T-helper 2 cell treated with Interferon-gamma antibody and Interleukin-4, amounts not matched to agents 5 μg/mL and 100 μg/mL, for 36 hours (primary cell): ENCODE measurements around the gene ANO6.

Experiments used
- DNase-seq: peaks from one replicate; pipeline ENCODE4 v3.0.0; 2021; ENCODE audit warnings: low spot score
- H3K27ac Mint-ChIP-seq: one replicate; pipeline ENCODE4 v1.8.0; 2021; ENCODE audit warnings: mild to moderate bottlenecking, mixed read lengths
- H3K27me3 Mint-ChIP-seq: one replicate; pipeline ENCODE4 v1.8.0; 2021; ENCODE audit warnings: low read depth, mixed read lengths
- H3K36me3 Mint-ChIP-seq: one replicate; pipeline ENCODE4 v1.8.0; 2021; ENCODE audit warnings: low read depth, mixed read lengths
- H3K4me1 Mint-ChIP-seq: one replicate; pipeline ENCODE4 v1.8.0; 2021; ENCODE audit warnings: low read depth, mixed read lengths
- H3K4me3 Mint-ChIP-seq: one replicate; pipeline ENCODE4 v1.8.0; 2022; ENCODE audit warnings: mild to moderate bottlenecking, moderate library complexity, mixed read lengths
- H3K9me3 Mint-ChIP-seq: one replicate; pipeline ENCODE4 v1.8.0; 2021; ENCODE audit warnings: mixed read lengths

The ANO6 gene

DNA sequence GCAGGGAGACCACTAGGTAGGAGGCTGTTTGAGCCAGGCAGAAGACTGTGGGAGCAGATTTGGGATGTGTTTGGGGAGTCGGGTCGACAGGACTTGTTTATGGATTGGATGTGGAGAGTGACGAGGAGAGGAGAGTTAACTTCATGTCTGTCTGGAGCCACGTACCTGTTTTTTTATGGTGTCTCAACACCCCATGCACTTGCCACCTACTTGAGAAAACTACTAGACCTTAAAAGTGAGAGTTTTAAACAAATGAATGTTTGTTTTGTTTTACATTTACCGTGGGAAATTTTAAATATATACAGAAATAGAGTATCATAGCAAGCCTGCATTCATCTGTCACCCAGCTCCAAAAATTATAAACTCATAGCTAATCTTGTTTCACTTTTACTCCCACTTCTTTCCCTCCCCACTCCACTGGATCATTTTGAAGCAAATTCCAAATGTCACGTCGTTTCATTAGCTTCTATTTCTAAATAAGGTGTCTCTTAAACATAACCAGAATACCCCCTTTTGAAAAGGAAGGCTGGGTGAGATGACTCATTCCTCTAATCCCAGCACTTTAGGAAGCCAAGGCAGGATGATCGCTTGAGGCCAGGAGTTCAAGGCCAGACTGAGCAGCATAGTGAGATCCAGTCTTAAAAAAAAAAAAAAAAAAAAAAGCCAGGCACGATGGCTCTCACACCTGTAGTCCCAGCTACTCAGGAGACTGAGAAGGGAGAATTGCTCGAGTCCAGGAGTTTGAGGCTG is 136.2 kb downstream of the ANO6 start:
- no peaks in the 10 kb centered on the region for H3K27me3 Mint-ChIP-seq
- H3K36me3 Mint-ChIP-seq: peaks cover 43% of the 10 kb centered on the region
- no peak for DNase-seq
- H3K4me1 Mint-ChIP-seq: peaks cover 10% of the 10 kb centered on the region
- H3K9me3 Mint-ChIP-seq: no peaks in the 10 kb centered on the region
- no peak overlapping the region for H3K4me3 Mint-ChIP-seq
- no peak overlapping the region for H3K27ac Mint-ChIP-seq

DNA sequence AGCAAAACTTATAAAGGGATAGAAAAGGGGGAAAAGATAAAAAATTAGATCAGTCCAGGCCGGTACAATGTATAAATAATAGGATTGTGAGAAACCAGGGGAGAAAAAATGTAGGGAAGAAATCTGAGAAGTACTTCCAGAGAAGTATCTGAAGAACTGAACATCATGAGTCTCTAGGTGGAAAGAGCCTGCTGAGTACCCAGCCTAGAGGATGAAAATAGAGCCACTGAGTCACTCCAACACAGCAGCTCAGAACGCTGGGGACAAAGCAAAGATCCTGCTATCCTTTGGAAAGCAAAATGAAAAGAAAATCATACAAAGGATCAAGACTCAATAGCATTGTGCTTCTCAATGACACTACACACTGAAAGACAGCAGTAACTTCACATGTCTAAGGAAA is 138.0 kb downstream of the ANO6 start:
- DNase-seq: no peak
- Mint-ChIP-seq H3K4me3 (no peak overlapping the region), H3K36me3 (peaks cover 35% of the 10 kb centered on the region), H3K27ac (peak overlapping the region; percentile 29), H3K9me3 (no peaks in the 10 kb centered on the region), H3K4me1 (peaks cover 10% of the 10 kb centered on the region), H3K27me3 (no peaks in the 10 kb centered on the region)

DNA sequence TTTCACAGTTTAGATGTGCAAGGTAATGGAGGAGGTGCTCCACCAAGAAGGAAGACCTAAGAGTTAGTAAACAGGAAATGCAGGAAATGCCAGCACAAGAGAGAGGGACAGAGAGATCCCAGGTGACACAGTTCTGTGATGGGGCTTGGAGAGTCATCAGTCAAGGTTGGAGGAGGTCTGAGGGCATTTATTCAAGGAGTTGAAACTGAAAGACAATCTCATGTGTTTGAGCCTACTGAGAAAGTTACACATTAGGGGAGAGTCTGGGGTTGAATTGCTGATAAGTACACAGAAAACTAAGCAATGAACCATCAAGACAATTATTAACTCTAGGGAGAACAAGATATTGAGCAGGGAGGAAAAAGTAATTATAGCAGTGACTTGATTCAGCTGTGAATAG is 138.5 kb downstream of the ANO6 start:
- Mint-ChIP-seq H3K4me3 (no peak overlapping the region), H3K27ac (peak overlapping the region; percentile 29), H3K36me3 (peaks cover 35% of the 10 kb centered on the region), H3K4me1 (peaks cover 10% of the 10 kb centered on the region), H3K27me3 (no peaks in the 10 kb centered on the region), H3K9me3 (no peaks in the 10 kb centered on the region)
- DNase-seq: no peak

DNA sequence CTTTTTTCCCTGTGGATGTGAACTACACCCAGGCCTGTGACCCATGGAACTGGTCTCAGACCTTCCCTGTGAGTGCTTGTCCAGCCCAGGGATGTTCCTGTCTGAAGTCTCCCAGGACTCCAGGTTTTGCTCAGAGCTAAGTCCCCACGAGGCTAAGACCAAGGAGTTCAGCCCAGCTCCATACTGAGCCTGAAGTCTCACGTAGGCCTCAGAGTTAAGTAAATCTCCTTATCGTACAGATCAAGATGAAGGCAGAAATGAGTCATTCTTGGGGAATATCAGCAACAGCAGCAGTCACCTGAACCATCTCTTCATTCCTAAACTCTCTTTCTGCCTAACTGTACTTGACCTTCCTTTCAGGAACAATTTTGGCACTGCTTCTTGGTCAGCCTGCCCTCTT is 139.8 kb downstream of the ANO6 start:
- Mint-ChIP-seq H3K4me3 (no peak overlapping the region), H3K27me3 (no peaks in the 10 kb centered on the region), H3K4me1 (peaks cover 10% of the 10 kb centered on the region), H3K36me3 (peaks cover 31% of the 10 kb centered on the region), H3K9me3 (no peaks in the 10 kb centered on the region), H3K27ac (no peak overlapping the region)
- no peak for DNase-seq

DNA sequence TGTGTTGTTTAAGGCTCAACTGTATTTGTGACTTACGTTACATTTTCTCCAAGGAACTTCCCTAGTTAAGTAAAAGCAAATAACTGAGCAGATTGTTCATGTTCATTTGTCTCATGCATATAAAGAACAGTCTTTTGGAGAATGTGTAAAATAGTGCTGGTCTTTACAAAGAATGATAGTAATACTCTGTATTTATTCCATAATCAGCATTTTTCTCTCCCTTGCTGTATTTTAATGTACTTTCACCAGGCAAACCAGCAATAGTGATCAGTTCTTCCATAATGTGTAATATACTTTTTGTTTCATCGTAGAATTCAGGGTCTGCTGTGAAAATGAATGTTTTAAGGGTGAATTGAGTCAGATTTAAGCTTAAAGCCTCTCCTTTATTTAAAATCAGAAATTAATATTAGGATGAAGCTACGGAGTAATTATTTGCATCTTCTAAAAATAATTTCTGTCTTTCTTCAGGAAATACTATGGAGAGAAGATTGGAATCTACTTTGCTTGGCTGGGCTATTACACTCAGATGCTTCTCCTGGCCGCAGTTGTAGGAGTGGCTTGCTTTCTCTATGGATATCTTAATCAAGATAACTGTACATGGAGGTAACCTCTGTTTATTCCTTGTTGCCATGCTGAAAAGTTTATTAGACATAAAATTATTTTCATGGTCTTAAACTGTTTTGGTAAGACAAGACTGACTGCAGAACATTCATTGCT is 141.1 kb downstream of the ANO6 start:
- H3K27ac Mint-ChIP-seq: no peak overlapping the region
- no peak for DNase-seq
- H3K4me3 Mint-ChIP-seq: no peak overlapping the region
- peaks cover 6% of the 10 kb centered on the region for H3K9me3 Mint-ChIP-seq
- H3K36me3 Mint-ChIP-seq: peaks cover 29% of the 10 kb centered on the region
- H3K27me3 Mint-ChIP-seq: no peaks in the 10 kb centered on the region
- peaks cover 10% of the 10 kb centered on the region for H3K4me1 Mint-ChIP-seq

DNA sequence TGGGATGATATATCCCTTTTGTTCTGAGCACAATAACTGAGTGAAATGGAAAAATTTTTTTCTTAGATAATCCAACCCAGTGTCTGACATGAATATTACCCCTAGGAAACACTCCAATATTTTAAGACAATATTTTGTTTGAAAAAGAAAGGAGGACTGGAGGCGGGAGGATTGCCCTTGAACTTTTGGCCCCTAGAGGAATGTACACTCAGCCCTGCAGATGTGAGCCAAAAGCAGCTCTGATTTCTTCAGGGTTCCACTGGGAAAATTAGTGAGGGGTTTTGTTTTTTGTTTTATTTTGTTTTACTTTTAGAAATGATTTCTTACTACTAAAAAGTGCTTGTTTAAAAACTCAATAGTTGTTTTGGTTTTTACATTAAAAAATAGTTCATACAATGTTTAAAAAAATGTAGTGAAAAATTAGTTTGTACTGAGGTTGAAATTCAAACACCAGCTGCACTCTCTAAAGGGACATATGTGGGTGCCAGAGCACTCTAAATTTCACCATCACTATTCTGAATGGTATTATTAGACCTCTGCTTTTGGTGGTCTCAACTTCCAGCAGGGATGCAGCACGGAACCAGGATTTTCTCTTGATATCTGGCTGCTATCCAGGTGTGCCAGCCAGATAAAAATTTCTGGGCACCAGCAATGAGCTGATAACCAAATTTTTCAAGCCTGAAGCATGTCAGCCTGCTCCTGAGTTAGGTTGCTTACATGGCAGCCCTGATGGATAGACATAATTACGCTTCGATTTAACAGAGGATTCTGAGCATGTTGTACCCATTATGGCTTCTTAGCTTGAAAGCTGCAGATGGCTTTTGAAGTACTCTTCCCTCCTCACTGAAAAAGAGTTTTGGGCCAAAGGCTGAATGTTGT is 141.9 kb downstream of the ANO6 start:
- peaks cover 36% of the 10 kb centered on the region for H3K36me3 Mint-ChIP-seq
- DNase-seq: no peak
- no peak overlapping the region for H3K27ac Mint-ChIP-seq
- peaks cover 13% of the 10 kb centered on the region for H3K9me3 Mint-ChIP-seq
- H3K27me3 Mint-ChIP-seq: no peaks in the 10 kb centered on the region
- no peak overlapping the region for H3K4me3 Mint-ChIP-seq
- H3K4me1 Mint-ChIP-seq: peaks cover 10% of the 10 kb centered on the region

DNA sequence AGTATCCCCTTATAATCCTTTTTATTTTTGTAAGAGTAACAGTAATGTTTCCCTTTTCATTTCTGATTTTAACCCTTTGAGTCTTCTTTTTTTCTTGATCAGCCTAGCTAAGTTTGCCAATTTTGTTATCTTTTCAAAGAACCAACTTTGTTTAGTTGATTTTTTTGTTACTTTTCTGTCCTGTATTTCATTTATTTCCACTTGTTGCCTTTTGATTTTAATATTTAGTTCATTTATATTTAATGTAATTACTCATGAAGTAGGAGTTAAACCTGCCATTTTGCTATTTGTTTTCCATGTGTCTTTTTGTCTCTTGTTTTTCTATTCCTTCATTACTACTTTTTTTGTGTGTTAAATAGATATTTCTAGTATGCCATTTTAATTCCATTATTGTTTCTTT is 146.4 kb downstream of the ANO6 start:
- Mint-ChIP-seq H3K27me3 (no peaks in the 10 kb centered on the region), H3K36me3 (peaks cover 49% of the 10 kb centered on the region), H3K4me1 (no peaks in the 10 kb centered on the region), H3K9me3 (peaks cover 35% of the 10 kb centered on the region), H3K4me3 (no peak overlapping the region), H3K27ac (no peak overlapping the region)
- DNase-seq: no peak

DNA sequence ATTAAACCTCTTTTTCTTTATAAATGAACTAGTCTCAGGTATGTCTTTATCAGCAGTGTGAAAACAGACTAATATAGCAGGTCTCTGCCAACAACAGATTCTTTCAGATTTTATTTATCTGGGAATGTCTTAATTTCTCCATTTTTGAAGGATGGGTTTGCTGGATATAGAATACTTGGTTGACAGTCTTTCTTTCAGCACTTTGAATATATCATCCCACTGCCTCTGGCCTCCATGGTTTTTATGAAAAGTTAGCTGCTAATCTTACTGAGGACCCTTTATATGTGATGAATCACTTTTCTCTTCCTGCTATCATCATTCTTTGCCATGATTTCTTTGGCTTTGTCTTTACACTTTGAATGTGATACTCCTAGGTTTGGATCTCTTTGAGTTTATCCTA is 148.0 kb downstream of the ANO6 start:
- no peak for DNase-seq
- H3K36me3 Mint-ChIP-seq: peaks cover 47% of the 10 kb centered on the region
- no peaks in the 10 kb centered on the region for H3K27me3 Mint-ChIP-seq
- H3K4me1 Mint-ChIP-seq: no peaks in the 10 kb centered on the region
- H3K27ac Mint-ChIP-seq: no peak overlapping the region
- peaks cover 35% of the 10 kb centered on the region for H3K9me3 Mint-ChIP-seq
- no peak overlapping the region for H3K4me3 Mint-ChIP-seq

DNA sequence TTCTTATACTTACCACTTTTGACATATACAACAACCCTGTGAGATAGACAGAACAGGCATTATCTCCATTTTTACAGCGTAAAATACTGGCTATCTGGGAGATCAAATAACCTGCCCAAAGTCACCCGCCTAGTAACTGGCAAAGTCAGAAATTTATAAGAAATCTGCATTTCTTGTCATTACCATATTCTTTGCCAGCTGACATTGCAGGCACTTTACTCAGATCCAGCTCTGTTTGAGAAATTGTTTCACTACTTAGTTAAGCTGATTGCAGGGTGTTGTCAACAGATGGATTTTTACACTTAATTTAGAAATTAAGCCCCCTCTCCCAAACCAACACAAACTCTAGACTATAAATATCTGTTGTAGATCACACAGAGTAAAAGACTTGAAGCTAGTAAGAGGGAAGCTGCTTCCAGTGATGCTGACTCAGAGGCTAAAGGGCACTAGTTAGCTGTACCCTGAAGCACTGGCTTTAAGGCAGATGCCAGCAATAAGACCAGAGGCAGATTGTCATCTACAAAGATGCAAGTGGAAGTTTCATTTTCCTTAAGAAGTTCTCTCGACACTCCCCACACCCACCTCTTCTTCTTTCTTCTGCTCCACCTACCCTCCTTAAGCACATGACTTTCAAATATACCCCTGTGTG is 153.1 kb downstream of the ANO6 start:
- H3K27me3 Mint-ChIP-seq: no peaks in the 10 kb centered on the region
- H3K27ac Mint-ChIP-seq: no peak overlapping the region
- peaks cover 4% of the 10 kb centered on the region for H3K4me1 Mint-ChIP-seq
- H3K36me3 Mint-ChIP-seq: peaks cover 23% of the 10 kb centered on the region
- no peak overlapping the region for H3K4me3 Mint-ChIP-seq
- no peak for DNase-seq
- H3K9me3 Mint-ChIP-seq: peaks cover 15% of the 10 kb centered on the region

DNA sequence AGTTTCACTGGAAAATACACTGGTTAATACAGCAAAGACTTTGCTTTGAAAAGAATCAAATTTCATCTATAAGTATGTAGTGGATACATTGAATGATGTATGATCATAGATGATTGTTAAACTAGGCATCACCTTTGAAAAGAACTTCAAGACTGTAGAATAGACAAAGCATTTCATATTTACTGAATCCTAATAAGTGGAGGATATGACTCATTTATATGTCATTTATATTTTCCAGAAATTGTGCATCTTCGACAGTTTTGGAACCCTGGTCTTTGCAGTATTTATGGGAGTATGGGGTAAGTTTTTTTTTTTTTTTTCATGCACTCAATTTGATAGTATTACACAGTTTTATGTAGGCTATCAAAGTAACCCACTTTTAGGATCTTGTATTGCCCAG is 161.9 kb downstream of the ANO6 start:
- H3K4me3 Mint-ChIP-seq: no peak overlapping the region
- peaks cover 19% of the 10 kb centered on the region for H3K36me3 Mint-ChIP-seq
- no peaks in the 10 kb centered on the region for H3K4me1 Mint-ChIP-seq
- H3K27me3 Mint-ChIP-seq: no peaks in the 10 kb centered on the region
- H3K27ac Mint-ChIP-seq: no peak overlapping the region
- no peak for DNase-seq
- no peaks in the 10 kb centered on the region for H3K9me3 Mint-ChIP-seq

DNA sequence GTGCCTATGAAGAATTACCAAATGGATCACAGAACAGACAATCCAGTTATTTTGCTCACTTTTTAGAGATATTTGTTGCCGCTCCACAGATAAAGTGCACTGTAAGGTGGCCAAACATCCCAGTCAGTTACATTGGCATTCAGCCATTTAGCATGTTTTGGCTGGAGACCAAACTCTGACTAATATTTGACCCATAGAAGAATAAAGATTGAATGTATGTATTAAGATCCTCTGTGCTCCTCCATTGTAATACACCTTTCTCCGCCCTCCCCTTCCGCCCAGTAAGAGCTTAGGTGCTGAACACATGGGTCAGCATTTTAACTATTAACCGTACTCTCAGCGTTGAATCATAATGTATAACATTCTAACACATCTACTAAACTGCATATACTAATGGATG is 163.4 kb downstream of the ANO6 start:
- Mint-ChIP-seq H3K9me3 (no peaks in the 10 kb centered on the region), H3K27me3 (no peaks in the 10 kb centered on the region), H3K36me3 (peaks cover 26% of the 10 kb centered on the region), H3K4me1 (no peaks in the 10 kb centered on the region), H3K4me3 (no peak overlapping the region), H3K27ac (no peak overlapping the region)
- no peak for DNase-seq

DNA sequence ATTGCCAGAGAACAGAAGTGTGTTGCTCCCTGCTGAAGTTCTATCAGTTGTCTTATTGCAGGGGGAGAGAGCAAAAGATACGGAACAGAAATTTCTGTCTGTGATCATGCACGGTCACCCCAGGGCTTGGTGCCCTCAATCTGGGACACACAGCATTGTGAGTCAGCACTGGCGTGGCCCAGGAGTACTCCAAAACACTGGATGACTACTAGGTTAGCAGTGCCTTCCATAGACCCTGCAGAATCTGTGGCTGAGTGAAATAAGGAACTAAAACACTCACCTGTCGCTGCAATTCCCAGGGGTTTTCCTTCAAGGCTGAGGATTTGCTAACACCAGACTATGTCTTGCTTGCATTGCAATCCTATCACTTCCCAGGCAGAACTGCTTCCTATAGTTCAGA is 165.5 kb downstream of the ANO6 start:
- no peak overlapping the region for H3K27ac Mint-ChIP-seq
- no peak overlapping the region for H3K4me3 Mint-ChIP-seq
- H3K36me3 Mint-ChIP-seq: peaks cover 35% of the 10 kb centered on the region
- no peaks in the 10 kb centered on the region for H3K4me1 Mint-ChIP-seq
- H3K9me3 Mint-ChIP-seq: no peaks in the 10 kb centered on the region
- no peaks in the 10 kb centered on the region for H3K27me3 Mint-ChIP-seq
- DNase-seq: no peak

DNA sequence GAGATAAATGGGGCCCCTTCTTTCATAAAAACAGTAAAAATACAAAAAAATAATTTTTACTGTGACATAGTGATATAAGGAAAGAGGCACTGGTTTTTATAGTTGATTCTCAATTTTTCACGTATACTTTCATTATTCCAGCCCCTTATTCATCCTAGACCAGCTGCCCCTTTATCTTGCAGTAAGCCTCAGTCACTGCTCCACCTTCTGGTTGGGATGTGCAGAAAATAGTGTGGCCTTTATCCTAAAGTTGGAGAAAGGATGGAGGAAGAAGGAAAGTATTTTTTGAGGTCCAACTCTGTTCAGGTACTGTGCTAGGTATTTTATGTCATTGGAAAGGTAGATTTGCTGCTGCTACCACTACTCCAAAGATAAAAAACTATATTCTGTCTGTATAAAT is 172.7 kb downstream of the ANO6 start:
- no peaks in the 10 kb centered on the region for H3K27me3 Mint-ChIP-seq
- no peak for DNase-seq
- no peaks in the 10 kb centered on the region for H3K4me1 Mint-ChIP-seq
- H3K4me3 Mint-ChIP-seq: no peak overlapping the region
- no peak overlapping the region for H3K27ac Mint-ChIP-seq
- H3K36me3 Mint-ChIP-seq: peaks cover 32% of the 10 kb centered on the region
- H3K9me3 Mint-ChIP-seq: no peaks in the 10 kb centered on the region

DNA sequence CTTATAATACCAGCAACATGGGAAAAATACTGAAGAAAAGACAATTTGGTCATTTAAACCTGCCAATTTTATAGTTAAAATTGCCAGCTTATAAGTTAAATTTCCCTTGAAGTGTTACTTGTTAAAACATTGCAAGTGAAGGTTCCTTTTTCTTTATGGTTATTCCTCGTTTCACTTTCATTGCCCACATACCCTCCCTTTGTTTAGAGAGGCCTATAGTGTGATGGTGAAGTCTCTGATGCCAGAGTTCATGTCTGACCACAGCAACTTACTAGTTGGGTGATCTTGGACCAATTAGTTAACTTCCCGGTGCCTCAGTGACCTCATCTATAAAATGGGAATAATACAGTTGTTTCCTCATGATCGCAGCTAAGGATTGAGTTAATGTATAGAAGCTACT is 173.5 kb downstream of the ANO6 start:
- H3K9me3 Mint-ChIP-seq: peaks cover 2% of the 10 kb centered on the region
- peaks cover 35% of the 10 kb centered on the region for H3K36me3 Mint-ChIP-seq
- no peak overlapping the region for H3K4me3 Mint-ChIP-seq
- no peak for DNase-seq
- no peaks in the 10 kb centered on the region for H3K4me1 Mint-ChIP-seq
- no peak overlapping the region for H3K27ac Mint-ChIP-seq
- H3K27me3 Mint-ChIP-seq: no peaks in the 10 kb centered on the region
